IPS-NIHi7 (cell line): ENCODE results near the gene SLC22A2.
A peak's percentile ranks its signal among the peaks of the same experiment; 100 is the strongest.
"Not testable (repeated sequence)": the region's sequence is repeated elsewhere in the genome, so short reads cannot be mapped to it uniquely, and the experiment has no call there.

Experiments used
- DNase-seq: peaks from one replicate; pipeline ENCODE4 v3.0.0; 2012; ENCODE audit warnings: mixed read lengths; ENCODE audit errors: extremely low spot score

Gene SLC22A2

DNA sequence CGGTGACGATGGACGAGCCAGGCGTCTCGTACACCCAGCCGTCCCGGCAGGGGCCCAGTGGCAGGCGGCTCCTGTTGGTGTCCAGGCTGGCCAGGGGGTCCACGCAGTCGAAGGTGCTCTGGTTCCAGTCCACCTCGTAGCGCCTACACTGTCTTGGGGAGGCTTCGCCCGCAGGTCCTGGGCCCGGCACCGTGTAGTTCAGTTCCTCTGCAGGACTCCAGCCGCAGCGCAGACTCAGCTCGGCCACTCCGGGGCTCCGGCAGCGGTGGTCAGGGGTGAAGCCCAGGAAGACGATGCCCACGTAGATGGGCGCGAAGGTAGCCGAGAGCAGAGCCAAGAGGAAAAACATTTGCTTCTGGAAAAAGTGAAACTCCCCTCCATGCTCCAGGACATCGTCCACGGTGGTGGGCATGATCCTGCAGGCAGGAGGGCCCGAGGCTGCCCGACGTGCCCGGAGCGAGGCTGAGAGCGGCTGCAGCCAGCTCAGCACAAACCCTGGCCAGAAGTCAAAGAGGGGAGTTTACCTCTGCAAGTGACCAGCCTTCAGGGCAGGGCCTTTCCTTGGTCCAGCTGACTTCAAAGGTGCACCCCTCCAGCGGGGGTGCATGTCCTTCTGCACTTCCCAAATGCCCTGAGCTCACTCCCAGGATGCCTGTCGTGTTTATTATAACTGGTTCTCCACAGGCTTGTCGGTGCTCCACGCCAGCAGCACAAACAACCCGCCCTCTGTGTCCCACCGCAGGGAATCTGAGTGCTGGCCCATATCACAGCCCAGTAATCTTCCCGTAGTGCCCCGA lies at the start of gene SLC22A2:
Gene SLC22A2, minus strand, starts transcription at position 476 of the 797 bp plus-strand sequence. Its CDS starts 64 bp downstream, at position 412.
- DNase-seq = no peak

DNA sequence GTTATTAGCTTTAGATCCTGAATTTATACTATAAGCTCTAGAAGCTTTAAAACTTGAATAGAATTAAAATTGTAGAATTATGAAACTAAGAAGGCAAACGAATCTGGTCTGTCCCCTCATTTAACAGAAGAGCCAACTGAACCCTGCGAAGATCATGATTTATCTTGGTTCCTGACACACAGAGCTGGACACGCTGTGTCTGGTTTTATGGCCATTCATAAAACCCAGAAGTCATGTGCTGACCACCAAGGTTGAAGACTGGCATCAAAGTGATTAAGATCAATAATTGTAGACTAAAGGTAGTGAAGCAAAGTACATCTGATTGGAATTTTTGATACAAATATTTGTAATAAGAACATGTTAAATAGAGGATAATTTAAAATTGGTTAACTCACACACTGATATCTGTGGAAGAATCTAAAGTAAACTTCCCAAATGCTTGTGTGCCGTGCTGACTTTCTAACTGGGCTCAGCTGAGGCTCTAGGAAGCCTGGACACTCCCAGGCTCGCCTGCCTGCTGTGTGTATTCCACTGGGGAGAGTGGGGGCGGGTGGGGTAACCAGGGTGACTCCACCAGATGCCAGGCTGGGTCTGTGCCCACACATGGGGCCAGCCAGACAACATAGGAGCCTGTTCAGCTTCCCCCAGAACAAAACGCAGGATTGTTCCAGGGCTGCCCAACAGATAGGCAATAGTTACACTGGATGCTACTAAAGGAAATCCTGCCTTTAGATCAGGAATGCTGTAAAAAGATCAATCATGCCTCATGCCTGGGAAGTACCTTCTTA lies 47.5 kb upstream of the SLC22A2 start:
- no peak for DNase-seq

DNA sequence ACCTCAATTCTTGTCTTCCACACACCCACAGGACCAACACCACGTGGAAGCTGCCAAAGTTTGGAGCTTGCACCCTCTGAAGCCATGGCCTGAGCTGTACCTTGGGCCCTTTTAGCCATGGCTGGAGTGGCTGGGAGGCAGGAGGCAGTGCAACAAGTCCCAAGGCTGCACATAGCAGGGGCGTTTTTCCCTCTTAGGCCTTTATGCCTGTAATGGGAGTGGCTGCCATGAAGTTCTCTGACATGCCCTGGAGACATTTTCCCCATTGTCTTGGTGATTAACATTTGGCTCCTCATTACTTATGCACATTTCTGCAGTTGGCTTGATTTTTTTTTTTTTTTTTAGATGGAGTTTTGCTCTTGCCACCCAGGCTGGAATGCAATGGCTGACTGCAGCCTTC lies 45.2 kb upstream of the SLC22A2 start:
- no peak for DNase-seq

- not testable (repeated sequence) for DNase-seq
Measured at GRCh38 chr6:160302431-160303082, 43.9 kb upstream of the SLC22A2 start.

GRCh38 chr6:160301339-160301738 lies 42.7 kb upstream of the SLC22A2 start:
- DNase-seq = no peak

- no peak for DNase-seq
Measured at GRCh38 chr6:160300076-160300695, 41.6 kb upstream of the SLC22A2 start.

GRCh38 chr6:160299559-160299958 lies 40.9 kb upstream of the SLC22A2 start:
- DNase-seq = no peak

- no peak for DNase-seq
Measured at GRCh38 chr6:160298121-160298520, 39.5 kb upstream of the SLC22A2 start.

GRCh38 chr6:160297310-160297709 lies 38.7 kb upstream of the SLC22A2 start:
- DNase-seq = peak; percentile 72

GRCh38 chr6:160293844-160294243 lies 35.2 kb upstream of the SLC22A2 start:
- DNase-seq = no peak

GRCh38 chr6:160285541-160286105 lies 27.0 kb upstream of the SLC22A2 start:
- no peak for DNase-seq

- DNase-seq = no peak
Measured at GRCh38 chr6:160284575-160284974, 26.0 kb upstream of the SLC22A2 start.

DNA sequence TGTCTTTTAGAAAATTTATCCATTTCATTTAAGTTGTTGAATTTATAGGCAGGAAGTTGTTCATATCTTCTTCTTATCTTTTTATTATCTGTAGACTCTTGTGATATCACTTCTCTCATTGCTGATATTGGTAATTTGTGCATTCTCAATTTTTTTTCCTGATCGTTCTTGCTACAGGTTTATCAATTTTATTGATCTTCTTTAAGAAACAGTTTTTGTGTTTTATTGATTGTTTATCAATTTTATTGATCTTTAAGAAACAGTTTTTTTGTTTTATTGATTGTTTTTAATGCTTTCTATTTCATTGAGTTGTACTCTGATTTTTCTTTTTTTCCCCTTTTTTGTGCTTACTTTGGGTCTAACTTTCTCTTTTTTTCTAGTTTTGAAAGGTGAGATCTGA lies 23.8 kb upstream of the SLC22A2 start:
- DNase-seq = no peak

GRCh38 chr6:160279850-160280249 lies 21.2 kb upstream of the SLC22A2 start:
- DNase-seq = no peak

DNA sequence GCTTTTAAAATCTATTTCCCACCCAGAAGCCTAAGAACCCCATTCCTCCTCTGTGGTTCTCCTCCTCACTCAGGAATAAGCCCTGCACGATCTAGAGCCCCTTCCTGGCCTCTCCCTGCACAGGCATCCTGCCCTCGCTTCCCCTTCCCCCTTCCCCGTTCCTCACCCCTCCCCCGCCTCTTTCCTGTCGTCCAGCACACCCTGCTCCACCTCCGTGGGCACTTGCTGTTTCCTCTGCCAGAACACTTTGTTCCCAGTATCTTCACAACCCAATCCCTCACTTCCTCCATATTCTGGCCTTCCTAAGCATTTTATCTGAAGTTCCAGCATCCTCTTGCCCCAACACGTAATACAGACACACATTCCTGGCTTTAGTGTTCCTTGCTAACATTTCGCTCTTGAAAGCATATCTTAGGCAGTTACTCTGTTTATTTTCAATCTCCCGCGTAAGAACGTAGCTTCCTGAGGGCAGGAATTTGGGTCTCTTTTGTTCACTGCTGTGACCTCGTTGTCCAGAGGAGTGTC lies 20.2 kb upstream of the SLC22A2 start:
- no peak for DNase-seq

- DNase-seq = no peak
Measured at GRCh38 chr6:160278311-160278710, 19.7 kb upstream of the SLC22A2 start.

- DNase-seq = no peak
Measured at GRCh38 chr6:160277546-160277945, 18.9 kb upstream of the SLC22A2 start.

DNA sequence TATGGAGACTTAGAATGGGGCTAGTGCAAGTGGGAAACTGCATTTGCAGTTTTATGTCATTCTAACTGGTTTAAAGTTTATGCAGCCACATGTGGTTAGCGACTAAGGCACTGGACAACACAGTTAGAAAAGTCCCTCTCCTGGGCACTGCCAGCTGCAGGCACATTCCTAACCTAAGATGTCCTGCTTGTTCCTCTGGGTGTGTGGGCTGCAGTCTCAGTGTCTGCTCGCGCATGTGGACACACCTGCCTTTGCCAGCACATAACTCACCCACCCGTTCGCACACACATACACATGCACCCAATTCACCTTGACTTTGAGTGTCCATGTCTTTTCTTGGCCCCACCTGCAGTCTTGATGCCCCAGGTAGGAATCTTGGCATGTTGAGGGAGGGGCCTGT lies 18.5 kb upstream of the SLC22A2 start:
- no peak for DNase-seq

GRCh38 chr6:160276126-160276525 lies 17.5 kb upstream of the SLC22A2 start:
- DNase-seq = no peak

- DNase-seq = no peak
Measured at GRCh38 chr6:160275511-160276003, 16.9 kb upstream of the SLC22A2 start.

DNA sequence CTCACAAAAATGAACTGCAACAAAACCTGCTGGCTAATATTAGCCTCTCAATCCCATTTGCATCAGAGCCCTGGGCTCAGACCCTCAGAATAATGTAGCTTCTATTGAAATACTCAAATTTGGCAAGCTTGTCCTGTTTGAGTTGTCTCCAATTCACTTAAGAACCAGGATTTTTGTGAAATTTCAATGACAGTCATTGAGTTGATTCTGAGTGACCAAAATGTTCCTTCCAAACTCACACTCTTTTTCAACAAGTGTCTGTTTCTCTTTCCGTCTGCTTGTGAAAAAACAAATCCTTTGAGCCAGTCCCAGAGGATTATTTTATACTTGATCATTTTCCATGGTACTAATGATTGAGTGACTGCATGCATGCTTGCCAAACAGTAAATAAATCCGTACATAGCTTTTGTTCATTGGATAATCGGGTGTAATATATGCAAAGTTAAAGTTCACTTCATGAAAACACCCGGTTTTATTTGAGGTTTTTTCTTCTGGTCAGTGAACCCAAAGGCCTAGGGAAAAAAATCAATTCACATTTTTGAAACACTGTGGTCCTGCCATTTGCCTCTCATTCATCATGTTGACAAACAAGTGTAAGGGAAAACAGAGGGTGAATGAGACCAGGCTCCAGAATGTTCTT lies 16.4 kb upstream of the SLC22A2 start:
- DNase-seq = no peak
